GM13977 (cell line): ENCODE results near the gene MYO18B.

Experiments used
- DNase-seq: peaks from one replicate; pipeline ENCODE4 v3.0.0; 2012; ENCODE audit warnings: low spot score
- in situ Hi-C: fragments of 300-500 bp; cut with MboI; formaldehyde crosslinking; loops from one replicate; pipeline ENCODE4 v1.12.0; 2022; ENCODE audit warnings: low sequenced_read_pairs, low pct_unique_long_range_greater_than_20kb, mixed read lengths, inconsistent platforms; ENCODE audit not compliant: unreplicated experiment
- TF ChIP-seq, protein P1 (sequence below): IDR thresholded peaks from 2 replicates; pipeline ENCODE4 v1.5.1; 2012; ENCODE audit warnings: mild to moderate bottlenecking, control low read depth; ENCODE audit not compliant: insufficient read depth; ENCODE audit errors: extremely low read depth, missing control alignments

MYO18B gene

DNA sequence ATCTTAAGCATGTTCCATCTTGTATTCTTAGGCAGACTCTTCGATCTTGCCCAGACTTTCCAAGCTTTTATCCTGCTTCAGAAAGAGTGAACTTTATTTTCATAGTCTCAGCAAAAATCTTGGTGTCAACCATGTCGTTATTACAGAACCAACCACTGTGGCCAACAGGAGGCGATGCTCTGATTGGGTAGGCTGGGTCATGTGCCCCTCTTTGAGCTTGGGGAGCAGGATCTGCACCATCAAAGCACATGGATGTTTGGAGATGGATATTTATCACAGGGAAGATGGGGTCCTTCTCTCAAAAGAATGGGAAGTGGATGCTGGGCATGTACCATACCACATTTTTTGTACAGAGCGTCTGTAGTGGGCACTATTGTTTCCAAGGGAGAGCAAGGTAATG, 197.4 kb downstream of the MYO18B start:
- in situ Hi-C loops = no loop called here
- no peak for DNase-seq
- TF ChIP-seq, protein P1, sequence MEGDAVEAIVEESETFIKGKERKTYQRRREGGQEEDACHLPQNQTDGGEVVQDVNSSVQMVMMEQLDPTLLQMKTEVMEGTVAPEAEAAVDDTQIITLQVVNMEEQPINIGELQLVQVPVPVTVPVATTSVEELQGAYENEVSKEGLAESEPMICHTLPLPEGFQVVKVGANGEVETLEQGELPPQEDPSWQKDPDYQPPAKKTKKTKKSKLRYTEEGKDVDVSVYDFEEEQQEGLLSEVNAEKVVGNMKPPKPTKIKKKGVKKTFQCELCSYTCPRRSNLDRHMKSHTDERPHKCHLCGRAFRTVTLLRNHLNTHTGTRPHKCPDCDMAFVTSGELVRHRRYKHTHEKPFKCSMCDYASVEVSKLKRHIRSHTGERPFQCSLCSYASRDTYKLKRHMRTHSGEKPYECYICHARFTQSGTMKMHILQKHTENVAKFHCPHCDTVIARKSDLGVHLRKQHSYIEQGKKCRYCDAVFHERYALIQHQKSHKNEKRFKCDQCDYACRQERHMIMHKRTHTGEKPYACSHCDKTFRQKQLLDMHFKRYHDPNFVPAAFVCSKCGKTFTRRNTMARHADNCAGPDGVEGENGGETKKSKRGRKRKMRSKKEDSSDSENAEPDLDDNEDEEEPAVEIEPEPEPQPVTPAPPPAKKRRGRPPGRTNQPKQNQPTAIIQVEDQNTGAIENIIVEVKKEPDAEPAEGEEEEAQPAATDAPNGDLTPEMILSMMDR = no peak

DNA sequence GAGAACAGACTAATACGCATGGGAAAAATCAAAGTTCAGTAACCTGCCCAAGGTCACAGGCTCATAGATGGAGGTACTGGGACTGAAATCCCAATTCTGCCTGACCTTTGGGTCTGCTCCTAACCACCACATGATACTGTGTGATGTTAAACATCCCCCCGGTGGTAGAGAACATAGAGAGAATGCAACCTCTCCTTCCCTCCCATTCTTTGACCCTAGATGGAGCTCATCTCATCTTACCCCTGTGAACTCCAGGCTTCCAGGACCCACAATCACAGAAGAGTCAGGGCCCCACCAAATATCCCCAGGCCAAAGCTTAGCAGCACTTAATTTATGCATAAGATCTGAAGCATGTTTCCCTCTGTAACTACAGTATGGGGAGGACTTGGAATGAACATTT, 198.5 kb downstream of the MYO18B start:
- TF ChIP-seq, protein P1 = no peak
- no peak for DNase-seq
- in situ Hi-C loops = no loop called here

DNA sequence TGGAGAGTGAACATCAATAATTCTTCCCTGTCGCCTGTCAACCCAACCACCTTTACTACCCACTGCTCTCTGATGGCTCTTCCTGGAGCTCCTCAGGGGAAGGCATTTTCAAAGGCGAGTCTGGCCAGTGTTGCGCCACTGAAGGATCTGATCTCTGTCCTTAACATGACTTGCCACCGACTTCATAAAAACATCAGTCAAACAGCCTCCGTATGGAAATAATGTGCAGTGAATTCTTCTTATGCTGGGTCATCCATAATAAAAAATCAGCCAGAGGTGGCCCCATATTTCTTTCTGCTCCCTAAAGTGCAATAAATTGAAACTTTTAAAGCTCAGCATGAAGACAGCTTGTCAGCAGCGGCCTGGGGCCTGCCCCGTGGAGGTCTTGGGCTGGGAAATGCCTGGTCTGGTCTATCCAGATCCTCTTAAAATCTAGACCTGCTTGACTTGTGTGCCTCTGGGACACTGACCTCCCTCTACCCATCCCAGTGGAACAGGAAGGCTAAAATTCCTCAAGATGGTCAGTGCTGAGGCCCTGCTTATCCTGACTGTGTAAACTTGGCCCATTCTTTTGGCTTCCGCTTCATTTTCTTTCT, 199.5 kb downstream of the MYO18B start:
- in situ Hi-C loops = no loop called here
- DNase-seq = no peak
- TF ChIP-seq, protein P1 = no peak

DNA sequence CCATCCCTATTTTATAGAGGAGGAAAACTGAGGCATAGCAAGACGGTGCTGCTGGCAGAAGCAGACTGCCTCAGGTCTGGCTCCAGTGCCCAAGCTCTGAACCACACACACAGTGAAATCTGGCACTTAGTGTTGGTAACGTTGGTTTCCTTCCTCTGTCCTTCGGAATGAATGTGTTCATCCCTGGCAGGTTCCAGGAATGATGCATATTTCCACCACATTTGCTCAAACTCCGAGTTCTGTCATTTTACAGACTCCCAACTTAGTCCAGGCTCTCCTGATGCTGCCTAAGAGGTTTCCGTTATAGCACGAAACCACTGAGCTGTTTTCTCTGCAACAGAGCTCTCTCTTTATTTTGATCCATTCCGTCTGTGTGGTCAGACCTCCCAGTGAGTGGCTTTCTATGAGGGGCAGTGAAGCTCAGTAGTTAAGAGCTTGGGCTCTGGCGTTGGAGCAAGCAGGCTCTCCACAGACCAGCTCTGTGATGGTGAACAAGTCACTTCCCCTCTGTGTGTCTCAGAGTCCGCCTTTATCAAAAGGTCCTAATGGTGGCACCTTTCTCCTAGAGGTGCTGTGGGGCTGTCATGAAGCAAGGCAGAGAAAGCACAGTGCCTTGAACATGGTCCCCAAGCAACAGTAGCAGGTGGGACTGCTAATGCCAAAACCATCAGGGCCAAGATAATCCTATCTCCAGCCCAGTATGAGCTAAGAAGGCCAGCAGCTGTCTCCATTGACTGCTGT, 200.3 kb downstream of the MYO18B start:
- in situ Hi-C loops = no loop called here
- DNase-seq = no peak
- TF ChIP-seq, protein P1 = no peak

DNA sequence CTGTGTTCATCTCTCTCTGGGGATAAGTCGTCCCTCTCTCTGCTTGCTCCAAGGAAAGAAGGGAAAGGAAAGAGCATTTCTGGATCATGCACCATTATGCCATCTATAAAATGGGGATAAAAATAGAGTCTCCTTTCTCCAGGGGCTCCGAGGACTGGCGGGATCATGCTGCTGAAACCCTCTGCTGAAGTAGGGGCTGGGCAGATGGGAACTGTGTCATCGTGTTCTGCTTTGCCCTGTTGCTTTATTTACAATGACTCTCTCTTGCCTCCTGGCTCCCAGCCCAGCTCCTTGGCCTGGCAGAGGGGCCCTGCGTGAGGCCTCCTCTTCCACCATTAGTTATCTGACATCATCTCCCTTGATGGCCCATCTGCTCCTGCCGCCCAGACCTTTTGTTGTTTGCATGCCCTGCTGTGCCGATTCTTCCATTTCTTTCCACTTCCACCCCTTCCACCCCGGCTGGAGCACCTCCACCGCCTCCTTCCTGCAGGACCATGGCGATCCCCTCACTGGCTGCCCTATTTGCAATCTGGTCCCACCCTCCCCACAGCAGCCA, 200.9 kb downstream of the MYO18B start:
- TF ChIP-seq, protein P1 = no peak
- in situ Hi-C loops = no loop called here
- no peak for DNase-seq

DNA sequence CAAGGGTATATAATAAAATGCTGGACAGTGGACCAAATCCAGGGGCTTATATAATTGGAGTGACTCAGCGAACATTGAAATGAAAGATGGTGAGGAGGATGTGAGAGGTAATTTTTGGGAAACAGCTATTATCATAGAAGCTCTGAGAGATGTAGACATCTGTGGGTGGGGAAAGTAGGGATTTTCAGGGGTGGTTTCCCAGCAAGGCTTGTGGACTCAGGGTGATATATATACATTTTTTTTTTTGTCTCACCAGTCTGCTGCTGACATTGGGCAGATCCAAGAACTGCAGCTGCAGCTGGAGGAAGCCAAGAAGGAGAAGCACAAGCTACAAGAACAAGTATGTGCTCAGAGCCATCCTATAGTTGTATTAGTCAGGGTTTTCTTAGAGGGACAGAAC, 208.1 kb downstream of the MYO18B start:
- in situ Hi-C loops = no loop called here
- TF ChIP-seq, protein P1 = no peak
- DNase-seq = peak; percentile 74
